NCI-H446 (cell line): ENCODE measurements around the gene DIP2C.

Experiments used
- DNase-seq, 2 experiments: peaks; one replicate each; lab custom pipeline; 2025; lab: John Stamatoyannopoulos, UW

Gene DIP2C

DNA sequence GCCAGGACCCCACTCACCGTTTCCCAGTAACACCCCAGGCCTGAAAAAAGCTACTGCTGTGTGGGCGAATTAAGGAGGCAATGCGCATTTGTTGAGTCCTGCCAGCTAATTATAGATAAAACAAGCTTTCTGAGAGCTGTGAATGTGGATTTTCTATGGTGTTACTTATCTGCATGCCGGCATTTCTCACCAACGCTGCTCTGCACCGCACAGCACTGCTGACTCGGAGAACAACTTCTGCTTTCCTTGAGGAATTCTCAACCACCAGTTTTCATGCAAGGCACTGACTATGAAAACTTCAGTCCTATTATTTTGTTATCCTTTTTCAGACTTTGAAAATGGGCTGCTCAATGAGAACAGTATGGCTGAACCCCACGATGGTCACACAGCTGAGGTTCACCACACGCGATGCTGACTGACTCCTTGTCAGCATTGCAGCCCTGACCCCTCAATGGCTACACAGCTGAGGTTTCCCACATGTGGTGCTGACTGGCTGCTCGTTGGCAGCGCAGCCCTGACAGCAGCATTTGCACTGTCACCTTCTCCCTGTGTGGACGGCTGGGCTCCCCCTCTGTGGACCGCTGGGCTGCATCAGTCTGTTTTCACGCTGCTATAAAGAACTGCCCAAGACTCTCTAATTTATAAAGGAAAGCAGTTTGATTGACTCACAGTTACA, 190.6 kb downstream of the DIP2C start:
- no peak for DNase-seq

DNA sequence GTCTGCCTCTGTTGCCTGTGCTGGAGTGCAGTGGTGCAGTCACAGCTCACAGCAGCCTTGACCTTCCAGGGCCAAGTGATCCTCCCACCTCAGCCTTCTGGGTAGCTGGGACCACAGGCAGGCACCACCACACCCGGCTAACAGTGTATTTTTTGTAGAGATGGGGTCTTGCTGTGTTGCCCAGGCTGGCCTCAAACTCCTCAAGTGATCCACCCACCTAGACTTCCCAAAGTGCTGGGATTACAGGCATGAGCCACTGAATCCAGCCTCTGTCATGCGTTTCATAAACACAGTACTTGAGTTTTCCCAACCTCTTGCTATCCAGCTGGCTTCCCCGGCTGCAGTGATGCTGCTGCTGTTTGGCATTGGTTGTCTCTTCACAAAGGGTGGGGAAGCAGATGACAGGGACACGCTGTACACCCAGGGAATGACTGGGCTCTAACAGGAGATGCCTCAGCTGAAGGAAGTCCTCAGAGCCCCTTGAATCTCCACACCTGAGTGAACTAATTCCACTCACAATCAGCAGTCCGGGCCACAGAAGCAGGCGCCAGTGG, 191.5 kb downstream of the DIP2C start:
- DNase-seq: no peak

DNA sequence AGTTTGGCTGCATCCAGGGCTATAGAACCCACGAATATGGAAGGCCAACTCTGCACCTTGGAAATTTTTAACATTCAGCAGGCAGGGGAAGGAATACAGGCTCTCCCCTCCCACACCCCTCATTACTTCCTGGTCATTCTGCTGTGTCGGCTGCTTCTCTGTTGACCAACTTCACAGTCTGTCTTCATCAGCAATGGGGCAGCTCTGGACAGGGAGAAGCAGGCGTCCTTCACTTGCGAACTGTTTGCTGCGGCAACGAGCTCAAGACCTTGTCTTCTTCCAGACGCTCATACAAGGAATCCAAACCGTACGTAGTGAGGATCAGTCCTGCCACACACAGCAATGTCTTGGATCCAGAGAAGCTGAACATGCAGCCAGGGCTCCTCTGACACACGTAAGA, 192.2 kb downstream of the DIP2C start:
- no peak for DNase-seq

DNA sequence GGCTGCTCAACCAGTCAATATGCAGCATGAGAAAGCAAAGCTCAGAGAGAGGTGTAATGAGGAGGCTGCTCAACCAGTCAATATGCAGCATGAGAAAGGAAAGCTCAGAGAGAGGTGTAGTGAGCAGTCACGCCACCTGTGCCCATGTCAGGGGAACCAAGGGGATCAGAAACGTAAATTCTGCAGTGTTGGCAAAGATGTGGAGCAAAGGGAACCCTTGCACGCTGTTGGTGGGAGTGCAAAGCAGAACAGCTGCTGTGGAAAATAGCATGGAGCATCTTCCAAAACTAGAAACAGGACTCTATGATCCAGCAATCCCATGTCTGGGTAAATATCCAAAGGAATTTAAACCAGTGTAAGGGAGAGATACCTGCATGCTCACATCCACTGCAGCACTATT, 194.9 kb downstream of the DIP2C start:
- no peak for DNase-seq

DNA sequence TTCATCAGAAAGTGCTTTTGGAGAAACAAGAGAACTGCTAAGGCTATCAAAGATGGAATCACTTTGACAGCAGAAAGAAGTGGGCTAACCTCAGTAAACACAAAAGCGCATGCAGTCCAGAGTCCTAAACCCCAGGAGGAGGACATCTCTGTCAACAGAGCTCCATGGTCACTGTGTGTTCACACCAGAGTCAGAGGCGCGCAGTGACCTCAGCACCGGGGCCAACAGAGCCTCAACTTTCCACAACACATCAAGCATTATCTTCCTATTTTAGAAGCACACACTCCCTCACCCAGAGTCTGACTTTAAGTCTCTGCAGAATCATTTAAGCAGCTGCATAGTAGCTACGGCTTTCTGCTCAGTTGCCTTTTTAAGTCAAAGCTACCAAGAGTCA, 195.3 kb downstream of the DIP2C start:
- DNase-seq: no peak

DNA sequence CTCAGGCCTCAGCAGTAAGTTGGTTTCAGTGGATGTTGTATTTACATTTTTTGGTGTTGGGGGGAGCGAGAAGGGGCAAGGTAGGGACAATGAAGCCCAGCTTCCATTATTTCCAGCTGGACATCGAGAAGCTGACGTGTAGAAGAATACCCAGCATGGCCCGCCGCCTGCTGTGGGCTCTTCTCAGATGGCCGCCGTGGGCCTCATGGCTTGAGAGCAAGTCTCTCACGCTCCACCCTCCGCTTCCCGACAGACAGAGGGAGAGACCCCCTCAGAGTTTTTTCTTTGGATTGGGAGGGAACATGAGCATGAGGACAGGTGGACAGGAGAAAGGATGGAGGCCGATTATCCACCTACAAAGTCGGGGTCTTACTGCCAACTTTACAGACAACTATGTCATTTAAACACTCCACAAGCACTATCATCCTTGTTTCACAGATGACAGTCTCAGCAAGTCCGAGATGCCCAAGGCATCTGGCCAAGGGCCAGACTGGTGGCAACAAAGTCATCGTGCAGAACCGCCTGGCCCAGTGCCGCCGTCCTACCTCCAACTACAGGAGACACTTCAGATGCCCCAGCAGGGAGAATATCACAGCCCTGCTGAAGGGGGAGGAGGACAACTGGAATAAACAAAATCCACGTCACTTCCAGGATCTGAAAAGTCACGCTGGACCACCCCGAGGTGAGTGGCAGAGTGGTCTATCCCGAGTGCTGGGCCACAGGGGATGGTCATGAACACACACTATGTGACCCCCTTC, 195.9 kb downstream of the DIP2C start:
- no peak for DNase-seq

DNA sequence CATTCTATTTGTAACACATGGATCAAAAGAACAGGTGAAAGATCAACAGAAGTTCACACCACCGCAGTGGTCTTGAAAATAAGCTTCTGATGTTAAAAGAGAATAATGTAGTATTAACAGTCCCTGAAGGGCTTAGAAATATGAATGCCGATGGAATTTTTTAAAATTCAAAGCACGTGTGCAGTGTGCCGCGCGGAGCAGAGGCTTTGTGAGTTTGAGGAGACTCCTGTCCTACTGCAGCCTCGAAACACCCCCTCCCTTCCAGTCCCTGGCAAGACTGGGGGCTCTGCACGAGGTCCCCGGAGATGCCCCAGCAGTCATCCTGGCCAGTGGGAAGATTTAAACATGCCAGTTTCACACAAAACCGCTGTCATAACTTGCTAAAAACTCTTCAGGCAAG, 196.6 kb downstream of the DIP2C start:
- no peak for DNase-seq

DNA sequence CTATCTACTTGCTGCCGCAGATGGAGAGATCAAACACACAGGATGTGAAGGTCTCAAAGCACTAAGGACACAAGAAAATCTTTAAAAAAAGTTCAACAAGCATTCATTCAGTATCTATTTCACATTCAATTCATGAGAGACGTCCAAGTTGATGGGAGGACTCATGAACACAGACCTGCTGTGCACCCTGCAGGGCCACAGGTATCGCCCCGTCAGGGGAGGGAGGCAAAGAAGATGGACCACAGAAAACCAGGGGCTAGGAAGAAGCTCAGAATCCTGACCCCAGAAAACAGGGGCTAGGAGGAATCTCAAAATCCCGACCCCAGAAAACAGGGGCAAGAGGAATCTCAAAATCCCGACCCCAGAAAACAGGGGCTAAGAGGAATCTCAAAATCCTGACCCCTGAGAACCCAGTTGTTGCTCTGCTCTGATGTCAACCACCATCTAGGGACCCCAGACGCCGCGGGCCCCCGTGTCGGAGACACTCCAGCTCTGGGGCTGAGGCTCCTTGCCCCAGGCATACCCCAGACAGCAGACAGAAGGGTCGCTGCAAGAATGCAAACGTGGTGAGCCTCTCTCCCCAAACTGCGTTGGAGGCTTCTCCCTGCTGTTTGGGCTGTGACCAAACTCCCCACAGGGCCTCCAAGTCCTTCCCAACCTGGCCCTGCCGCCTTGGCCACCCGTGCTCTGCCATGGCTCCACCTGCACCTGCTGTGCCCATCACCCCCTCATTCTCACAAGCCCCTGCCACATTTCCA, 197.6 kb downstream of the DIP2C start:
- no peak for DNase-seq

DNA sequence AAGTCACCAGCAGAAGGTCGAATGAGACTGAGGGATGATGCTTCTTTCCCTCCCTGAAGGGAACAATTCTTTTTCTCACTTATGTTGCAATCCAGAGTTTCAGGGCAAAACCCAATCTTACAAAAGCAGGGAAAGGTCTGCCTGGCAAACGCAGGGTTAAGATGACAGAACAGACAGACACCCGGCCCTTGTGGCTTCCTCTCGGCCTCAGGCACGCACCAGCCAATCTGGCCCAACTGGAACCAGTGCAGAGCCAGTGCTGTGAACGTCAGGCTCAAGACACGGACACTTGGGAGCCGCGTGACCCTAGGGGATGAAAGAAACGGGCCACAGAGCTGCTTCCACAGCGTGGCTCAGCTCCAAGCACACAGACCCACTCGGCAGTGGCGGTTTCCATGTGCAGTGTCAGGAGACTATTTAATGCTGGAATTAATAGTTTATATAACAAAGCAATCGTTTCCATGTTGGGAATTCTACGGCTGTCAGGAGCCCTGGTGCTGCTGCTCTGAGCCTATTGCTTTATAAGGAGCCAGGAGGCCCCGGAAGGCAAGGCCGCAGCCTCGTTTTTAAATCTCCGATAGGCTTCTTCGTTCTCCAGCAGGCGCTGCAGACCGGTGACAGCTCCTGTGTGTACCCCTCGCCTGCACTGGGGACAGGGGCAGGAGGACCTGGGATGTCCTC, 198.4 kb downstream of the DIP2C start:
- no peak for DNase-seq

DNA sequence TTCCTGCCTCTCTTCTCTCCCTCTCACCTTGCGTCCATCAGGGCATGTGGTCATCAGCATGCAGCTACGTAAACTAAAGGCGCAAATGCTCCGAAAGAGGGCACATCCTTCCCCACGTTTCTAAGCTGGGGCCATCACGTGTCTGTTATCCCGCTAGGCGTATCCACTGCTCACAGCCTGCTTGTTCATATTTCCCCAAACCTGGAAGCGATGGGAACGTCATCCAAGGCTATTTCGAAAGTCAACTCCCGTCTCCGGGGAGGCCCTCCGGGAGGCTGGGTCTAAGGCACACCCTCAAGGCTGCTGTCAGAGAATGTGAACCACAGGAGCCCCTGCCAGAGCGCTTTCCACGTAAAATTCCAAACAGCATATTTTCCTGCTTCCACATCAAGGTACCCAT, 199.2 kb downstream of the DIP2C start:
- DNase-seq: no peak

DNA sequence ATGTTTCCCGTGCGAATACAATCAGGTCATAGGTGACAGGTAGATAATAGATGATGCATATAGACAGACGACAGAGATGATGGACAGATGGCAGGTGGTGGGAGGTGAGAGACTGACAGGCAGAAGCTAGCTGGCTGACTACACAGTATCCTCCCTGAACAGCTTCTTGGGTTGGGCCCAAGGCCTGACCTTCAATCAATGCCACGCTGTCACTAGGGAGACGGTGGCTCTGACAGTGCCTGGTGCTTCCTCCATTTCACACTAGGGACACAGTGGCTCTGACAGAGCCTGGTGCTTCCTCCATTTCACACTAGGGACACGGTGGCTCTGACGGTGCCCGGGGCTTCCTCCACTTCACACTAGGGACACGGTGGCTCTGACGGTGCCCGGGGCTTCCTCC, 200.1 kb downstream of the DIP2C start:
- DNase-seq: no peak

DNA sequence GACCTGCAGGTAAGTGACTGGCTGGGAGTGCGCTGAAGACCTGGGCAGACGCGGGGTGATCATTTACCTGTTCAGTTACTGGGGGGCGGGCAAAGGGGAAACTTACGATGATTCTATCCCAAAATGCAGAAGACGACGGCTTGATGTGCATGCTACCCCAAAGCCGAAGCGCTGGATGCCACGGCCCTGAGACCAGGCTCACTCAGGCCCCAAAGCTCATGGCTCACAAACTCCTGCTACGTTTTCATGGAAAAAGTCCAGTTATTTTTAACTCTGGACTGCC, 200.6 kb downstream of the DIP2C start:
- no peak for DNase-seq

DNA sequence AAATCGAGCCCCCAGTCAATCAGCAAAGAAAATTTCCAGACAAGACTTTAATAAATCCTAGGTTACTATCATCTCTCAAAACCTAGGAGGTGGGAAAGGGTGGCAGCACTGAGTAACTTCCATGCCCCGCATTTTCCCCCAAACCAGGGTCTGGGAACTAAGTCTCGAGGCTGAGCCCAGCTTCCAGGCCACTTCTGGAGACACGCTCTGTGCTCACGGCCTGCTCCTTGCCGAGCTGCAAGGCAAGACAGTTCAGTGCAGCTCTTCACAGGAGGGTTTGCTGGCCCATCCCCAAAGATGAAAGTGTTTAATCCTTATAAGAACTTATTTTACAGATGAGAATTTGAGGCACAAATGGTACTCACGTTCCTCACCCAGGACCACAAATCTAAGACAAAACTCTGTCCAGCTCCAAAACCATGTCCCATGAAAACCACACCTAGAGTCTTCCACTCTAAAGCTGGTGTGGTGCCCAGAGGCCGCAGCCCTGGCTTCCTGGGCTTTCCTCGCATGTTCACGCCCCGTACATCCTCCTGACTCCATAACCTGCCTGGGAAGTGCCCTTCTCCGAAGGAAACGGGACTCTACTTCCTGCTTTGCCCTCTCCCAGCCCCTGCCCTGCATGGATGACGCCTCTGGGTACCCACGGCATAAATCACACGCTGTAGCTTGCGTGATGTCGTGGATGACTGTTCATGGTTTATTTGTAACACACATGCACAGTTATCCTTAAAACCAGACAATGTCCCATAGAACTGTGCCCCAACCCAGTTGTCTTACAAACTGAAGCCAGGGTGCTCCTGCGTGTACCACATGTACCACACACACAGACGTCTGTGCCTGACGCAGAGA, 201.2 kb downstream of the DIP2C start:
- no peak for DNase-seq

DNA sequence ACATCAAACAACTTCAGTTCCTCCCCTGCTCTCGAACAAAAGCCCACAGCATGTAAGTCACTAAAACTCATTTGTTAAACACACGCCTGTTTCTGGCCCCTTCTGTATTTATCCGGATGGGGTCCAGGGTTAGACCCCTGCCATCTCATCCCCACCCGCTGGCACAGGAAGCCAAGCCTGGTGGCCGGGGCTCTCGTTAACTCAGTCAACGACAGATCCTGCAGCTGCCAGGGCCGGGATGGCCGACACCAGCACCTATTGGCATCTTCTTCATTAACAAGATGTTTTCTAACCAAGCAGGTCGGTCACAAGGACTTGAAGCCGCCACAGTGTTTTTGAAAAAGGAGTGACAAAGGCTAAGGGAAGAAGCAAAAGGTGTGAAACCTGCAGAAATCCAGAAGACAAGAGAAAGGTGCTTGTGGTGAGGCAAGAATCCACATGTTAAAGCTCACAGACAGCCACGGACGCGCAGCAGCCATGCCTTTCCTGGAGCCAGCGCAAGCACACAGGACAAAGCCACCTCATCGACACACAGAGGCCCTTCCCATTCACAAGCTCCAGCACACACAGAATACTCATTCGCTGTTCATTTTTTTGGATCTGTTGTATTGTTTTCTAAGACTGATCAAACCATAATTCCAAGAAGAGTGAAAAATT, 202.7 kb downstream of the DIP2C start:
- DNase-seq: no peak

DNA sequence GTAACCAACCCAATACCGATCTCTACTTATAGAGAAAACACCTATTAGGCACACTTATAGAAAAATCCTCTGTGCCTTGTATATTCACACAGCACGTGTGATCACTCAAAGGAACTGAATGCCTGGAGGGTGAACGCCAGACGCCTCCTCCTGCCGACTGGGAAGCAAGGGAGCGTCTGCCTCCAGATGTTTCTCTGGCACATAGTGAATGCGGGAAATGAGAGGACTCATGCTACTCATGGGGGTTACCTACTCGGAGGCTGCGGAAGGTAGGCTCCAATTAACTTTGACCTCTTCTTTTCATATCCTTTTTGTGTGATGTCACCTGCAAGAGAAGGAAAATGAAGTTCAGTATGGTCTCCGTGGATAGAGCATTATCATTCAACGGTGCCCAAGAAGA, 203.3 kb downstream of the DIP2C start:
- DNase-seq: no peak

DNA sequence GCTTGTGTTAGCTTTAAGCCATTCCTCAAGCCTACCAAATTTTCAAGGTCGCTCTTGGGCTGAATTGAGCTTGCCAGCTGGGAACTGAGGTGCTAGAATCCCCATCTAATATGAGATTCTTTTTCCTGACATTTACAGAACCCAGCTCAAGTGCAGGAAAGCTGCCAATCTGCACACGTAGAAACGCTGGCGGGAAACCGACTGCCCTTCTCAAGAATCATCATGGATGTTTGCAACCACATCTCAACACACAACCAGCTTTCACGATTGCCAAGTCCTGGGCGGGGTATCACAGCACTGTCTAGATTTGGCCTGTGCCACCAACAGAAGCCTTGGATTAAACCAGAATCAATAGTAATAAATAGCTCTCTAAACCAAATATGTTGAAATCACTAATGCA, 203.7 kb downstream of the DIP2C start:
- DNase-seq: no peak

DNA sequence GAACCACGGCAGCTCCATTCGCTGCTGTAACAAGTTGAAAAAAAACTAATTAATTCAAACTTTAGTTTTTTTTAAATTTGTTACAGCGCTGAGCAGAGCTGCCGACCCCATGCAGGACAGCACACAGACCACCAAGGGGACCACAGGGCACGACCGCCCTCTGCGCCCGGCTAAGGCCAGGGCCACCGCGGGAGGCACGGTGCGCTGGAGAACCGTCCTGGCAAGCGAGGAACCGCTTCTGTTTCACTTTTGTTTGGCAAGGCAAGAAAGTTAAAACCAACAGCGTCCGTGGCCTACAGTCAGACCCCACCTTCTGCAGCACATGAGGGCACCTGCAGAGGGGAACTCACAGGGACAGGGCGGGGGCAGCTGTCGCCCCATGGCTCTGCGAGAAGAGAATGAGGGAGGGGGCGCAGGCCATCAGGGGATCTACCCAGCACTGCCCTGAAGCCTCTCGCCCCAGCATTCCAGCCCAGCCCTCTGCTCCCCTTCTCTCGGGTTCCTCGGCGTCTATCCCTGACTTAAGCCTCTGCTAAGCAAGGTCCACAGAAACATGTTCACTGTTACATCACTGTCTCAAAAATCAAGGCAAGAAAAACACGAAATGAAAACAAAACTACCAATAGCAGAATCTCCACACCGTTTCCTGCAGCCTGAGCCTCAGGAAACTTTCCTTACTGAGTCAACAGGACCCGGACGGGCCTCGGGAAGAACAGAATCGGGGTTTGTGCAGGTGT, 204.4 kb downstream of the DIP2C start:
- DNase-seq: no peak

DNA sequence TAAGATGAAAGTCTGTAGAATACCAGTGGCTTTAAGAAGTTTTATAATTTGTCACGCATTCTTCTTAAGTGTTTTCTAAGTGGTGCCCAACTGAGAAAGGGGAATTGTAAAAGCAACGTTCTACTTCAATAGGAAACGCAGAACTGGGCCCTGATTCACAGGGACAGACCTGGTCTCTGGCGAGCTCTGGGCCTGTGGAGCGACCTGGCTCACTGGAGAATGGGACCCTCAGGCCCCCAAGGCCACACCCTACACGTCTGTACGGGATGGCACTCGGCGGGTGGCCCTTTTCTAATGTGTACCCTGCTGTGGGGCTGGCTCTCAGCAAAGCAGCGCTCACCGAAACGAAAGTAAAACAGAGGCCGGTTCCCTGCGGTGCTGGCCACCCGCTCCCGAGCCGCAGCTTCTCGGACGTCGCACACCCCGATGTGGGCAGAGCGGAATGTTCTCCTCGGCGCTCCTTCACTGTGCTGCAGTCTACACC, 205.0 kb downstream of the DIP2C start:
- no peak for DNase-seq

DNA sequence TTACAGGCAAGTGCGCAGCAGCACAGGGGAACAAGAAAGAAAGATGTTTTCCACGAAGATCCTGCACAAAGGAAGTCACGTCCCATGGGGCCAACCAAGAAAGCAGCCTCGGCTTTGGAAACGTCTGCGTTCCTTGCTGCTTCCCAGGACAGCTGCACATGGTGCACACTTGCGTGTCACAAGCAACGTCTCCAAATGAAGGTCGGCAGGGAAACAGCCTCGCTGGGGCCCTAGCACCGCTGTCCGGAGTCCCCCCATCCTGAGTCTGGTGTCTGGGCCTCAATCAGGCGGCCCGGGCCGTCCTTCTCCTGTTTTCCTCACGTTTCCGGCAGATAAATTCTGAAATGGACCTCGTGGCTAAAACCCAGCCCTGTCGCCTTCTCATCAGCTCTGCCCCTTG, 206.2 kb downstream of the DIP2C start:
- DNase-seq: no peak

DNA sequence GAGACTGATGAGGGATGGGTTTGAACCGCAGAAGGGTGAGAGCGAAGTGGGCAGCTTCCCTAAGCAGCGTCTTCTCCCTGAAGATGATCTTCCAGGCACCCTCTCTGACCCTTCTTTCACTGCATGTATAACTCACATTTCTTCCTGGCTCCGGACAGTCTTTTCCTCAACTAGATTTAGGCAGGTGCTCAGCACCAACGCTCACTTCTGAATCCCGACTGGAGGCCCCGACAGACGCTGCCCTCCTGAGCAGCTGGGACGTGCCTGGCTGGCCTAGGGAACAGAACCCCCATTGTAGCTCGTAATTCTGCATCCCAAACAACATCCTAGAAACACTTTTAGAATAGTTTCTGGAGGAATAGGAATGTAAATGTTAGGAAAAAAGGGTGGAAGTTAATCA, 206.6 kb downstream of the DIP2C start:
- DNase-seq: no peak
